Effector CD8-positive, alpha-beta T cell (primary cell): ENCODE measurements around the gene C19orf81.

Experiments
- DNase-seq: peaks from one replicate; lab custom pipeline; 2025; lab: John Stamatoyannopoulos, UW

Gene C19orf81

GRCh38 chr19:50679177-50680125 is 30.2 kb downstream of the C19orf81 start:
- DNase-seq, result peak; percentile 68

GRCh38 chr19:50686310-50687032 is 37.2 kb downstream of the C19orf81 start:
- no peak for DNase-seq

DNA sequence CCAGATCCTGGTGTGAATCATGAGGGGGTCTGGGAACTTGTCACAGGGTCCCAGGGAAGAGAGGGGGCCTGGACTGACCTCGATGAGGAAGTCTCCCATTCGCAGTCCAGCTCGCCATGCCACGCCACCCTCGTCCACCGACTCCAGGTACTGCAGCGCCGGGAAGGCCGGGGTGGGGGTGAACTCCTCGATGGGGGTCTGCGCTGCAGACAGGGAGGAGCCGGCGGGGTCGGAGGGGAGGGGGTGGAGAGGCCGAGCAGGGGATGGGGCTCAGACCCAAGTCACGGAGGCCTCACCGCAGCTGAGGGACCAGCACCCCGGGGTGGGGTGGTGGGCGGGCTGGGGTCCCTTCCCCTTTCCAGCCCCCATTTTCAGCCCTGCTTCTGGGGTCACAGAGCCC is 39.5 kb downstream of the C19orf81 start:
- DNase-seq, result no peak

DNA sequence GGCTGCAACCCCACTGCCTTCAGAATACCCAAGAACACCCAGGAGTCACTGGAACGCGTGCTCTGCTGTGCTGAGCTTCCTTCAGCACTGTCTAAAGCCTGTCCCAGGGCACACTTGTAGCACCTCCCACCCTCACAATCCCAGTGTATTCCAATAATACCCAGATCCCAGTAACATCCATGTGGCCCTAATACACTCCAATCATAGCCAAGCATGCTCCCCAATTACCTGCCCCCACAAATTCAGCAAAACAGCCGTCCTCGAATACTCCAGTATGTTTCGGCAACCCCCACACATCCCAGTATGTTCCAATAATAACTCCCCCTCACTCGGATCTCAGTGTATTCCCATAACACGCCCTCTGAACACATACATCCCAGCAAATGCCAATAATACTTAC is 41.2 kb downstream of the C19orf81 start:
- no peak for DNase-seq

GRCh38 chr19:50693064-50693975 is 44.1 kb downstream of the C19orf81 start:
- no peak for DNase-seq

- no peak for DNase-seq
Measured at GRCh38 chr19:50694815-50695145, 45.5 kb downstream of the C19orf81 start.

DNA sequence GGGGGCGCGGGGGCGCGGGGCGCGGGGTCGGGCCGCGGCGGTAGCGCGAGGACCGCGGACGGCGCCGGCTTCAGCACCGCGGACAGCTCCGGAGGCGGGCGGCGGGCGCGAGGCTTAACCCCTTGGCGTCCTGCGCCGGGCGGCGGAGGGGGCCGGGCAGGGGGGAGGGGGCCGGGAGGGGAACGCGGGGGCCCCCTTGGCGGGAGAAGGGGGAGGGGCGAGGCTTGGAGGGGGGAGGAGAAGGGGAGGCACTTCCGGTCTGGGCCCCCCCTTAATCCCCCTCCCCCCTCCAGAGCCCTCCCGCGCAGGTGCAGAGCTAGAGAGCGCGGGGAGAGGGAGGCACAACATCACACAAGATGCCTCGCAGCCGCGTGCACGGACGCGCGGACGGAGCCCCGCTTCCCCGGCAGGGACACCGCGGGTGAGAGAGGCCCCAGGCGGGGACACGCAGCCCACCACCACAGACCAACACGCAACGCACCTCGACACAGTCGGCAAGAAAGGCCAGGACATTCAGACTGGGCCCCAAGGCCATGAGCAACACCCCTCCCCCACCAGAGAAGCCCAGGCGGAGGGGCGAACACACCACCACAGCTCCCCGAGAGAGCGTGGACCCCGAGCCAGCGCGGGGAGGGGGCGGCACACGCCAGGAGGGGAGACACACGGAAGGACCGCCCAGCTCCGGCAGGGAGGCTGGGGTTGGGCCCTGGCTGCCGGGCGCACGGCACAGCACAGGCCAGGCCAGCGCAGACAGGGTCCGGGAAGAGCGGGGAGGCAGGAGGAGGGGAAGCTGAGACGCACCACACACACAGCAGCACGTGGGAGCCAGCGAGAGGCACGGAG is 46.2 kb downstream of the C19orf81 start:
- DNase-seq, result no peak

DNA sequence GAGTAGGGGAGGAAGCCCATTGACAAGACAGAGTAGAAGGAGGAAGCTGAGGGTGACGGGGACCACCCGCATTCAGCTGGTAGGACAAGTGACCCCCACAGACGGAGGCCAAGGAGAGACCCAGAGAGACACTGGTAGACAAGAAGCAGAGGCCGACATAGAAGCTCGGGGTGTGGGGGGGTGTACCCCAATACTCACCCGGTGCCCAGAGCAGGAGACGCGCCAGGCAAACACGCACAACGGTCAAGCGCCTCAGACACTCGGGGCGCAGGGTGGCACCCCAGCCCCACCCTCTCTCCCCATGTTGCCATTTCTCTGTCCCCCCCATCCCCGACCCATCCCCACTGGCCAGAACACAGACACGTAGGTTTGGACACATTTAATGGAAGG is 46.8 kb downstream of the C19orf81 start:
- DNase-seq, result no peak

- DNase-seq, result no peak
Measured at GRCh38 chr19:50697414-50698124, 48.3 kb downstream of the C19orf81 start.

DNA sequence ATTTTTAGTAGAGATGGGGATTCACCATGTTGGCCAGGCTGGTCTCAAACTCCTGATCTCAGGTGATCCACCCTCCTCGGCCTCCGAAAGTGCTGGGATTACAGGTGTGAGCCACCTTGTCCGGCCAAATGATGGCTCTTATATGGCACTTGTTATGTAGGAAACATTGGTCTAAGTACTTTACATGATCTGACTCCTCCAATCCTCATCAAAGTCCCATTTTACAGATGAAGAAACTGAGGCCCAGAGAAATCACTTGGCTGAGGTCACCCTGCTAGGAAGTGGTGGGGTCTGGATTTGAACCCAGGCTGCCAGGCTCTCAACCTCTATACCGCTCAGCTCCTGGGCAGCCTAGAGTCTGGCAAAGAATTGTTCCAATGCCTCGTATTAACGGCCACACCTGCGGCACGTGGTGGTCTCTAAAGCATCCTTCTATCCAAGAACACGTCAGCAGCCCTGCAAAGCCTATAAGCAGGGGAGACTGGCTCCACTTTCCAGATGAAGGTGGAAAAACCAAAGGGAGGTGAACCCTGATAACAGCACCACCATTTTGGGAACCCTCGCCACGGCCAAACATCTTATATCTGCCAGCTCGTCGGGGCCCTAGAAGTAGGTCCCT is 52.2 kb downstream of the C19orf81 start:
- no peak for DNase-seq

- no peak for DNase-seq
Measured at GRCh38 chr19:50702158-50702870, 53.1 kb downstream of the C19orf81 start.

- no peak for DNase-seq
Measured at GRCh38 chr19:50702871-50703829, 53.9 kb downstream of the C19orf81 start.

GRCh38 chr19:50703915-50704796 is 54.9 kb downstream of the C19orf81 start:
- no peak for DNase-seq

DNA sequence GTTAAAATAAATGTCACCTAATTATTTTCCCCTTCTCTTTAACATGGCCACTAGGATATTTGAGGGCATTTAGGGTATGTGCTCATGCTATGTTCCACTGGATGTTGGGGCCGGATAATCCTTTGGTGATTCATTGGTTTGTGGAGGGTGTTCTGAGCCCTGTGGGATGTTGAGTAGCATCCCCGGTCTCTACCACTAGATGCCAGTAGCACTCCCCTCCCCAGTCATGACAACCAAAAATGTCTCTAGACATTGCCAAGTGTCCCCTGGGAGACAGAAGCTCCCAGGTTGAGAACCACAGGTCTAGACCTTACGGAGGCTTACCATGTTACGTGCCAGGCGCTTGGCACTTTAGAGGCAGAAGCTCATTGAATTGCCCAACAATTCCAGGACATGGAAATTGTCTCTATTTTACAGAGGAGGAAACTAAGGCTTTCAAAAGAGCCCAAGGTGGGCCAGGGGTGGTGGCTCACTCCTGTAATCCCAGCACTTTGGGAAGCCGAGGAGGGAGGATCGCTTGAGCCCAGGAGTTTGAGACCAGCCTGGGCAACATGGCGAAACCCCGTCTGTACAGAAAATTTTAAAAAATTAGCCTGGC is 56.3 kb downstream of the C19orf81 start:
- no peak for DNase-seq

- DNase-seq, result no peak
Measured at GRCh38 chr19:50706387-50706786, 57.1 kb downstream of the C19orf81 start.

DNA sequence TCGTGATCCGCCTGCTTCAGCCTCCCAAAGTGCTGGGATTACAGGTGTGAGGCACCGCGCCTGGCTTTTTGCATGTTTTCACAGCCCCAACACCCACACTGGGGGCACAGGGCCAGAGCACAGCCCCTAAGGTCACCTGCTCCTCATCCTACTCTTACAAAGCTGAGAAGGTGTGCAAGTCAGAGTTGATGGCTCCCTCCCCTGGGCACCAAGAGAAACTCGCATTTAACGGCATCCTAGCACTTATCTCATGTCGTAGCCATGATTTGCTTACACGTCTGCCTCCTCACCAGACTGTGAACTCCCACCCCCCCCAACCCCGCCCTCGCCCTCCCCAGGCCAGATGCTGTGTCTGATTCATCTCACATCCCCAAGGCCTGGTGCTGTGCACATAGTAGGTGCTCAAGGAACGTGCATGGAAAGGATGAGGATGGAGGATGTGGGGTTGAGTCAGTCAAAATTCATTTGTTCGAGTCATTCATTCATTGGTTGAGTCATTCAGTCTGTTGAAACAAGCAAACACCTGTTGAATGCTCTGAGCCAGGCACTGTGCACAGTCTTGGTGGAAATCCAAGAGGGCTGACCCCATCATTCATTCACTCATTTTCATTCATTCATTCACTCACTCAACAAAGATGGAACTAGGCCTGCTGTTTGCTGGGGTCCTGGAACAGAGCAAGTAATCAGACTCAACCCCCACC is 59.1 kb downstream of the C19orf81 start:
- DNase-seq, result no peak
